ENCODE results near the gene ASCL2.

Gene ASCL2

GRCh38 chr11:2309251-2310072, 39.1 kb upstream of the ASCL2 start:
- DNase-seq (ENCODE audit: extremely low read depth in 1 of 2, low read depth in 1 of 2): no peak

GRCh38 chr11:2308713-2309112, 38.3 kb upstream of the ASCL2 start:
- DNase-seq (ENCODE audit: extremely low read depth in 1 of 2, low read depth in 1 of 2): no peak

- DNase-seq (ENCODE audit: extremely low read depth in 1 of 2, low read depth in 1 of 2): no peak
Measured at GRCh38 chr11:2307501-2308331, 37.3 kb upstream of the ASCL2 start.

- DNase-seq (ENCODE audit: extremely low read depth in 1 of 2, low read depth in 1 of 2): no peak
Measured at GRCh38 chr11:2306877-2307500, 36.6 kb upstream of the ASCL2 start.

GRCh38 chr11:2306452-2306823, 36.0 kb upstream of the ASCL2 start:
- DNase-seq (ENCODE audit: extremely low read depth in 1 of 2, low read depth in 1 of 2): no peak

GRCh38 chr11:2305788-2306451, 35.5 kb upstream of the ASCL2 start:
- no peak for DNase-seq (ENCODE audit: extremely low read depth in 1 of 2, low read depth in 1 of 2)

- DNase-seq (ENCODE audit: extremely low read depth in 1 of 2, low read depth in 1 of 2): peak; percentile 60 to 80
Measured at GRCh38 chr11:2305140-2305778, 34.9 kb upstream of the ASCL2 start.

GRCh38 chr11:2304506-2305139, 34.2 kb upstream of the ASCL2 start:
- no peak for DNase-seq (ENCODE audit: extremely low read depth in 1 of 2, low read depth in 1 of 2)

- no peak for DNase-seq (ENCODE audit: extremely low read depth in 1 of 2, low read depth in 1 of 2)
Measured at GRCh38 chr11:2303627-2304505, 33.5 kb upstream of the ASCL2 start.

GRCh38 chr11:2302896-2303626, 32.7 kb upstream of the ASCL2 start:
- DNase-seq (ENCODE audit: extremely low read depth in 1 of 2, low read depth in 1 of 2): no peak

GRCh38 chr11:2302306-2302895, 32.0 kb upstream of the ASCL2 start:
- no peak for DNase-seq (ENCODE audit: extremely low read depth in 1 of 2, low read depth in 1 of 2)

GRCh38 chr11:2301631-2302305, 31.4 kb upstream of the ASCL2 start, which contains the start of the genes C11orf21 and TSPAN32:
TSS of gene C11orf21 (minus strand) at chr11:2301918. CDS start at chr11:2301808, 110 bp downstream.
TSS of gene TSPAN32 (plus strand) at chr11:2302013. CDS start at chr11:2302150, 137 bp downstream.
- no peak for DNase-seq (ENCODE audit: extremely low read depth in 1 of 2, low read depth in 1 of 2)

- DNase-seq (ENCODE audit: extremely low read depth in 1 of 2, low read depth in 1 of 2): no peak
Measured at GRCh38 chr11:2300936-2301630, 30.7 kb upstream of the ASCL2 start.

GRCh38 chr11:2300290-2300935, 30.0 kb upstream of the ASCL2 start:
- no peak for DNase-seq (ENCODE audit: extremely low read depth in 1 of 2, low read depth in 1 of 2)

- DNase-seq (ENCODE audit: extremely low read depth in 1 of 2, low read depth in 1 of 2): no peak
Measured at GRCh38 chr11:2299773-2300172, 29.4 kb upstream of the ASCL2 start.
